K562 (cell line): ENCODE measurements around the gene PIK3CA. TPM values are rescaled to one million over a fixed set of nuclear protein-coding genes. Genes with fewer than 3 reads are reported as not detected.

Experiments used
- ATF7 ChIP-seq: fragments of 450-650 bp; IDR thresholded peaks from 2 replicates; pipeline ENCODE4 v1.7.1; 2014; ENCODE audit warnings: mild to moderate bottlenecking, moderate library complexity
- FOSL1 ChIP-seq: fragments of 200-800 bp; sonication (Bioruptor generic); conservative IDR thresholded peaks from 2 replicates; pipeline ENCODE4 v1.6.1; 2016; ENCODE audit warnings: missing genetic modification characterization, missing compliant biosample characterization
- FOXO4 ChIP-seq: fragments of 450-650 bp; formaldehyde crosslinking; IDR thresholded peaks from 2 replicates; pipeline ENCODE4 v1.4.0; 2020; ENCODE audit warnings: mild to moderate bottlenecking, moderate library complexity
- NFIC ChIP-seq: fragments of 450-650 bp; IDR thresholded peaks from 2 replicates; pipeline ENCODE4 v1.6.1; 2017; ENCODE audit warnings: mild to moderate bottlenecking, inconsistent platforms
- NRF1 ChIP-seq, 2 experiments: fragments of 450-650 bp; IDR thresholded peaks in 1 of 2; conservative IDR thresholded peaks in 1 of 2; 2 replicates each; pipeline ENCODE4 v1.6.1; 2014; ENCODE audit warnings: mild to moderate bottlenecking in 2 of 2
- OTX1 ChIP-seq: fragments of 450-650 bp; formaldehyde crosslinking; IDR thresholded peaks from 2 replicates; pipeline ENCODE4 v1.4.0; 2022; ENCODE audit warnings: mild to moderate bottlenecking
- PHB ChIP-seq: fragments of 250-450 bp; sonication (Bioruptor Pico); IDR thresholded peaks from 2 replicates; pipeline ENCODE4 v1.5.0; 2021
- POLR2AphosphoS5 ChIP-seq: IDR thresholded peaks from 2 replicates; pipeline ENCODE4 v1.6.1; 2011; ENCODE audit warnings: mild to moderate bottlenecking, low read depth, low read length, moderate library complexity; ENCODE audit not compliant: control insufficient read depth, insufficient read depth
- RAD21 ChIP-seq, 2 experiments: fragments of 250-450 bp in 1 of 2; fragments of 450-650 bp in 1 of 2; sonication (Bioruptor Pico) in 1 of 2; formaldehyde crosslinking in 1 of 2; IDR thresholded peaks in 1 of 2; conservative IDR thresholded peaks in 1 of 2; 2 replicates each; pipeline versions ENCODE4 v1.4.0 to v1.8.0; 2020 to 2022; ENCODE audit warnings: mild to moderate bottlenecking in 2 of 2, moderate library complexity in 1 of 2
- RCOR1 ChIP-seq, 2 experiments: IDR thresholded peaks; 2 replicates each; pipeline ENCODE4 v1.6.1; 2012; ENCODE audit warnings: low read depth in 2 of 2, low read length in 2 of 2, borderline replicate concordance in 1 of 2, improper control_type of control experiment in 1 of 2
- SPI1 ChIP-seq: IDR thresholded peaks from 2 replicates; pipeline ENCODE4 v1.6.1; 2011; ENCODE audit warnings: low read depth, low read length, control low read depth, borderline replicate concordance
- TCF3 ChIP-seq: sonication (generic); formaldehyde crosslinking; IDR thresholded peaks from 2 replicates; pipeline ENCODE4 v1.4.0; 2020; ENCODE audit warnings: mild to moderate bottlenecking, missing genetic modification reagents
- TSC22D4 ChIP-seq: fragments of 450-650 bp; IDR thresholded peaks from 2 replicates; pipeline ENCODE4 v1.6.1; 2016; ENCODE audit warnings: missing genetic modification characterization, missing biosample characterization, control low read depth
- XRCC5 ChIP-seq: fragments of 200-400 bp; formaldehyde crosslinking; IDR thresholded peaks from 2 replicates; pipeline ENCODE4 v1.6.1; 2017; ENCODE audit warnings: low read depth, mild to moderate bottlenecking, low read length
- ZBTB33 ChIP-seq: sonication (generic); formaldehyde crosslinking; IDR thresholded peaks from 2 replicates; pipeline ENCODE4 v1.8.1; 2023; ENCODE audit warnings: mild to moderate bottlenecking, missing genetic modification reagents
- polyA plus RNA-seq, 8 experiments: library from polyadenylated mRNA; depleted of rRNA in 4 of 8; stranded (reverse) in 5 of 8; unstranded in 3 of 8; fragments of >200 nt; fragmentation: Nextera tagmentation in 2 of 8; fragmentation: Illumina TruSeq in 1 of 8; extraction: Ambion mirVana in 2 of 8; extraction: Trizol in 1 of 8; gene quantifications; 2 replicates each; pipeline versions ENCODE4 v1.2.1 to v1.2.3, GENCODE V29; 2011 to 2014; ENCODE audit warnings: inconsistent platforms in 1 of 8, missing spikeins in 1 of 8
- total RNA-seq, 7 experiments: library from RNA; depleted of rRNA in 6 of 7; stranded (reverse); fragments of >200 nt in 6 of 7; fragmentation: Illumina TruSeq in 2 of 7; extraction: Trizol in 2 of 7; gene quantifications; 2 replicates each; pipeline versions ENCODE4 v1.2.1 to v1.2.3, GENCODE V29; 2011 to 2021; ENCODE audit warnings: low replicate concordance in 1 of 7
- TF ChIP-seq, protein P1 (sequence below), 2 experiments: fragments of 450-650 bp; formaldehyde crosslinking in 1 of 2; IDR thresholded peaks; 2 replicates each; pipeline versions ENCODE4 v1.4.0 to v1.6.1; 2014 to 2020; ENCODE audit warnings: mild to moderate bottlenecking in 2 of 2, borderline replicate concordance in 1 of 2, low read depth in 1 of 2

Gene PIK3CA
- total and polyA plus RNA-seq, 9 of the 15 experiments (the other 6 are each of a cell fraction or from before 2014, with no cell fraction given): 3.8 to 19.4 (median 10.8) TPM

- TF ChIP-seq, protein P1, sequence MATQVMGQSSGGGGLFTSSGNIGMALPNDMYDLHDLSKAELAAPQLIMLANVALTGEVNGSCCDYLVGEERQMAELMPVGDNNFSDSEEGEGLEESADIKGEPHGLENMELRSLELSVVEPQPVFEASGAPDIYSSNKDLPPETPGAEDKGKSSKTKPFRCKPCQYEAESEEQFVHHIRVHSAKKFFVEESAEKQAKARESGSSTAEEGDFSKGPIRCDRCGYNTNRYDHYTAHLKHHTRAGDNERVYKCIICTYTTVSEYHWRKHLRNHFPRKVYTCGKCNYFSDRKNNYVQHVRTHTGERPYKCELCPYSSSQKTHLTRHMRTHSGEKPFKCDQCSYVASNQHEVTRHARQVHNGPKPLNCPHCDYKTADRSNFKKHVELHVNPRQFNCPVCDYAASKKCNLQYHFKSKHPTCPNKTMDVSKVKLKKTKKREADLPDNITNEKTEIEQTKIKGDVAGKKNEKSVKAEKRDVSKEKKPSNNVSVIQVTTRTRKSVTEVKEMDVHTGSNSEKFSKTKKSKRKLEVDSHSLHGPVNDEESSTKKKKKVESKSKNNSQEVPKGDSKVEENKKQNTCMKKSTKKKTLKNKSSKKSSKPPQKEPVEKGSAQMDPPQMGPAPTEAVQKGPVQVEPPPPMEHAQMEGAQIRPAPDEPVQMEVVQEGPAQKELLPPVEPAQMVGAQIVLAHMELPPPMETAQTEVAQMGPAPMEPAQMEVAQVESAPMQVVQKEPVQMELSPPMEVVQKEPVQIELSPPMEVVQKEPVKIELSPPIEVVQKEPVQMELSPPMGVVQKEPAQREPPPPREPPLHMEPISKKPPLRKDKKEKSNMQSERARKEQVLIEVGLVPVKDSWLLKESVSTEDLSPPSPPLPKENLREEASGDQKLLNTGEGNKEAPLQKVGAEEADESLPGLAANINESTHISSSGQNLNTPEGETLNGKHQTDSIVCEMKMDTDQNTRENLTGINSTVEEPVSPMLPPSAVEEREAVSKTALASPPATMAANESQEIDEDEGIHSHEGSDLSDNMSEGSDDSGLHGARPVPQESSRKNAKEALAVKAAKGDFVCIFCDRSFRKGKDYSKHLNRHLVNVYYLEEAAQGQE (IDR thresholded peaks at IDR 0.05; ENCODE audit: borderline replicate concordance): no peak
- TF ChIP-seq, protein P1 (CRISPR knock-in tag; IDR thresholded peaks at IDR 0.05; ENCODE audit: low read depth): no peak
- TF ChIP-seq OTX1 (CRISPR knock-in tag) (no peak), TSC22D4 (tag) (no peak), XRCC5 (0 out of 2 replicates have a peak, but pooled peaks have one; percentile 28), POLR2AphosphoS5 (0 out of 2 replicates have a peak, but pooled peaks have one; percentile 46), NRF1 (conservative IDR thresholded peaks at IDR 0.05 in 1 of 2, IDR thresholded peaks at IDR 0.05 in 1 of 2) (peak; percentile 43 to 48; a peak in 3 of 4 replicates), PHB (CRISPR knock-in tag) (no peak), FOSL1 (tag) (0 out of 2 replicates have a peak, but pooled peaks have one; percentile 28), ATF7 (0 out of 2 replicates have a peak, but pooled peaks have one; percentile 15), TCF3 (CRISPR knock-in tag) (peak; percentile 89), SPI1 (0 out of 2 replicates have a peak, but pooled peaks have one; percentile 32), RAD21 (CRISPR knock-in tag; conservative IDR thresholded peaks at IDR 0.05 in 1 of 2, IDR thresholded peaks at IDR 0.05 in 1 of 2) (0 out of 4 replicates have a peak, but pooled peaks of 1 of the 2 experiments have one; percentile 4), FOXO4 (no peak), RCOR1 (IDR thresholded peaks at IDR 0.05; ENCODE audit: borderline replicate concordance in 1 of 2, low read depth in 2 of 2, low read length in 2 of 2) (peak in 1 of 2 experiments; percentile 61; a peak in 1 of 4 replicates), NFIC (peak; percentile 40; the same call in 1 of the 2 replicates), ZBTB33 (CRISPR knock-in tag) (peak; percentile 33; the same call in 1 of the 2 replicates)
Measured at GRCh38 chr3:179265875-179266274, 117.7 kb downstream of the PIK3CA start (continued).
